ENCODE measurements around the gene BOC. TPM values are rescaled to one million over a fixed set of nuclear protein-coding genes. Genes with fewer than 3 reads are reported as not detected.

BOC gene
- total and polyA plus RNA-seq, 2 experiments from 2014 or later: 17.9 to 28.2 TPM

GRCh38 chr3:113276751-113277080 lies 65.4 kb downstream of the BOC start:
- no peak overlapping the region for H3K4me2 ChIP-seq
- no peaks in the 10 kb centered on the region for H3K27me3 ChIP-seq
- H3K4me3 ChIP-seq: no peak overlapping the region
- H3K27ac ChIP-seq: no peak overlapping the region
- no peak for TF ChIP-seq EZH2phosphoT487 (IDR thresholded peaks at IDR 0.05; ENCODE audit: low read depth, severe bottlenecking, unreplicated experiment)
- no peak for TF ChIP-seq EZH2 (IDR thresholded peaks at IDR 0.05; ENCODE audit: borderline replicate concordance)
- no peak for TF ChIP-seq CTCF (IDR thresholded peaks at IDR 0.05; ENCODE audit: poor library complexity)
- DNase-seq (ENCODE audit: low spot score): no peak
- no peaks in the 10 kb centered on the region for H3K4me1 ChIP-seq (ENCODE audit: insufficient read depth)
- no peaks in the 10 kb centered on the region for H3K79me2 ChIP-seq
- H3K36me3 ChIP-seq (replicated peaks; ENCODE audit: insufficient read depth, low read depth): no peaks in the 10 kb centered on the region
- no peaks in the 10 kb centered on the region for H3K9me2 ChIP-seq (replicated peaks; ENCODE audit: insufficient read depth)
- no peak overlapping the region for H2AFZ ChIP-seq
- no peaks in the 10 kb centered on the region for H4K20me1 ChIP-seq (ENCODE audit: insufficient read depth, poor library complexity, severe bottlenecking)
- no peaks in the 10 kb centered on the region for H3K9me3 ChIP-seq (ENCODE audit: low read depth)
- 93% methylated on average over 5 of the region's 5 CpGs for WGBS (ENCODE audit: low lambda C conversion rate, missing lambda C conversion rate)

GRCh38 chr3:113277414-113277813 lies 66.1 kb downstream of the BOC start:
- Histone ChIP-seq H3K36me3 (replicated peaks; ENCODE audit: insufficient read depth, low read depth) (no peaks in the 10 kb centered on the region), H3K4me2 (no peak overlapping the region), H2AFZ (no peak overlapping the region), H3K79me2 (no peaks in the 10 kb centered on the region), H3K4me1 (ENCODE audit: insufficient read depth) (no peaks in the 10 kb centered on the region), H3K4me3 (no peak overlapping the region), H3K9me2 (replicated peaks; ENCODE audit: insufficient read depth) (no peaks in the 10 kb centered on the region), H3K9me3 (ENCODE audit: low read depth) (no peaks in the 10 kb centered on the region), H4K20me1 (ENCODE audit: insufficient read depth, poor library complexity, severe bottlenecking) (no peaks in the 10 kb centered on the region), H3K27me3 (no peaks in the 10 kb centered on the region), H3K27ac (no peak overlapping the region)
- 92% methylated on average over 4 of the region's 4 CpGs for WGBS (ENCODE audit: low lambda C conversion rate, missing lambda C conversion rate)
- TF ChIP-seq CTCF (IDR thresholded peaks at IDR 0.05; ENCODE audit: poor library complexity) (no peak), EZH2phosphoT487 (IDR thresholded peaks at IDR 0.05; ENCODE audit: low read depth, severe bottlenecking, unreplicated experiment) (no peak), EZH2 (IDR thresholded peaks at IDR 0.05; ENCODE audit: borderline replicate concordance) (no peak)
- no peak for DNase-seq (ENCODE audit: low spot score)

GRCh38 chr3:113277941-113278598 lies 66.7 kb downstream of the BOC start:
- no peaks in the 10 kb centered on the region for H3K4me1 ChIP-seq (ENCODE audit: insufficient read depth)
- DNase-seq (ENCODE audit: low spot score): no peak

More at GRCh38 chr3:113277941-113278598, 66.7 kb downstream of the BOC start:
- no peaks in the 10 kb centered on the region for H3K36me3 ChIP-seq (replicated peaks; ENCODE audit: insufficient read depth, low read depth)
- 91% methylated on average over 17 of the region's 17 CpGs for WGBS (ENCODE audit: low lambda C conversion rate, missing lambda C conversion rate)
- no peaks in the 10 kb centered on the region for H3K27me3 ChIP-seq
- no peaks in the 10 kb centered on the region for H3K79me2 ChIP-seq
- H4K20me1 ChIP-seq (ENCODE audit: insufficient read depth, poor library complexity, severe bottlenecking): no peaks in the 10 kb centered on the region
- H3K4me2 ChIP-seq: no peak overlapping the region
- no peaks in the 10 kb centered on the region for H3K9me2 ChIP-seq (replicated peaks; ENCODE audit: insufficient read depth)
- H2AFZ ChIP-seq: no peak overlapping the region
- no peaks in the 10 kb centered on the region for H3K9me3 ChIP-seq (ENCODE audit: low read depth)
- no peak overlapping the region for H3K4me3 ChIP-seq
- no peak overlapping the region for H3K27ac ChIP-seq
- TF ChIP-seq EZH2 (IDR thresholded peaks at IDR 0.05; ENCODE audit: borderline replicate concordance) (no peak), EZH2phosphoT487 (IDR thresholded peaks at IDR 0.05; ENCODE audit: low read depth, severe bottlenecking, unreplicated experiment) (no peak), CTCF (IDR thresholded peaks at IDR 0.05; ENCODE audit: poor library complexity) (no peak)
